Stimulated activated CD4-positive, alpha-beta T cell treated with anti-CD3 and anti-CD28 coated beads, Interleukin-4, amount 100 ng/mL, for 24 hours (primary cell): ENCODE data around the gene DAAM2.

ENCODE experiments used
- DNase-seq: peaks from one replicate; pipeline ENCODE4 v3.0.0-alpha.2; 2020

Gene DAAM2

GRCh38 chr6:39935241-39935640 is 143.1 kb downstream of the DAAM2 start:
- DNase-seq, result no peak

GRCh38 chr6:39936857-39937256 is 144.7 kb downstream of the DAAM2 start:
- no peak for DNase-seq

- no peak for DNase-seq
These were observed 145.6 kb downstream of the DAAM2 start for GRCh38 chr6:39937686-39938333.

- no peak for DNase-seq
These were observed 146.8 kb downstream of the DAAM2 start for GRCh38 chr6:39938773-39939654.

- DNase-seq, result no peak
These were observed 149.0 kb downstream of the DAAM2 start for GRCh38 chr6:39941138-39941537.

GRCh38 chr6:39941820-39942219 is 149.6 kb downstream of the DAAM2 start:
- no peak for DNase-seq

GRCh38 chr6:39942903-39943580 is 150.9 kb downstream of the DAAM2 start:
- no peak for DNase-seq

GRCh38 chr6:39945626-39946025 is 153.4 kb downstream of the DAAM2 start:
- DNase-seq, result no peak

- no peak for DNase-seq
These were observed 155.5 kb downstream of the DAAM2 start for GRCh38 chr6:39947611-39948068.

GRCh38 chr6:39948199-39948791 is 156.1 kb downstream of the DAAM2 start:
- DNase-seq, result no peak

GRCh38 chr6:39950125-39950720 is 158.0 kb downstream of the DAAM2 start:
- DNase-seq, result no peak

- DNase-seq, result no peak
These were observed 159.0 kb downstream of the DAAM2 start for GRCh38 chr6:39951191-39951590.

- no peak for DNase-seq
These were observed 159.5 kb downstream of the DAAM2 start for GRCh38 chr6:39951716-39952115.

GRCh38 chr6:39952167-39952566 is 160.0 kb downstream of the DAAM2 start:
- no peak for DNase-seq

GRCh38 chr6:39953076-39953618 is 161.0 kb downstream of the DAAM2 start:
- DNase-seq, result no peak
